Fibroblast of lung (primary cell): ENCODE data around the gene CBFA2T2.
"Not testable (repeated sequence)": the region's sequence is repeated elsewhere in the genome, so short reads cannot be mapped to it uniquely, and the experiment has no call there.

ENCODE experiments used
- CTCF ChIP-seq, 2 donors: IDR thresholded peaks in 1 of 2; conservative IDR thresholded peaks in 1 of 2; 1 replicate in 1 of 2; 2 replicates in 1 of 2; pipeline ENCODE4 v1.5.1; 2011 to 2012; ENCODE audit warnings: low read length in 2 of 2, control low read depth in 1 of 2, inconsistent platforms in 1 of 2, low read depth in 1 of 2, mild to moderate bottlenecking in 1 of 2
- EZH2 ChIP-seq: IDR thresholded peaks from 2 replicates; pipeline ENCODE4 v1.5.1; 2012; ENCODE audit warnings: low read length, control low read depth, mild to moderate bottlenecking; ENCODE audit errors: missing control alignments

GRCh38 chr20:33488661-33489494, 1.0 kb upstream of the CBFA2T2 start:
- not testable (repeated sequence) for TF ChIP-seq CTCF (conservative IDR thresholded peaks at IDR 0.05 in 1 of 2, IDR thresholded peaks at IDR 0.05 in 1 of 2; ENCODE audit: low read depth in 1 of 2, low read length in 2 of 2); EZH2
